CD4-positive, alpha-beta T cell treated with Interleukin-15 for 1 hour (primary cell): ENCODE results near the gene KRTAP4-8.
"Not testable (repeated sequence)": the region's sequence is repeated elsewhere in the genome, so short reads cannot be mapped to it uniquely, and the experiment has no call there.

Source experiments
- DNase-seq: peaks from one replicate; pipeline ENCODE4 v3.0.0-alpha.2; 2020

Gene KRTAP4-8

DNA sequence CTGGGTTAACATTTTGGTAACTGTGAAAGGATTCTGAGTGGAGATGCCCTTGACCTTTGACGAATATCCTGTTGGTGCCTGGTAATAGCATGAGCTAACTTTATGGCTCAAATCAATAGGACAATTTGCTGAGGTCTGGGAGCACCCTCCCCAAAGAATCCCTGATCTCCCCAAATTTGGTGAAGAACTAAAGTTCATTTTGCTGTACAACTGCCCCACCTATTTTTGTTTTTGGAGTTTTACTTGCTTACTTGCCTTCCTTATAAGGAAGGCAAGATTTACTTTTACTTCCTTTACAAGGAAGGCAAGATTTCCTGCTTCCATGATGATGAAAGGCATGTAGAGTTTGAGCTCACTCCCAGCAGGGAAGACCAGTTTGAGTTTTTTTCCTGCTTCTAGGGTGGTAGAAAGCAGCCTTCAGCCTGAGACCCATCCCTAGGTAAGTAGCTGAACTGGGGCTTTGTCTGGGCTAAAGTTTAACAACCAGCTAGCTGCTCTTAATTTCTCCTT is 10.1 kb upstream of the KRTAP4-8 start:
- no peak for DNase-seq

DNA sequence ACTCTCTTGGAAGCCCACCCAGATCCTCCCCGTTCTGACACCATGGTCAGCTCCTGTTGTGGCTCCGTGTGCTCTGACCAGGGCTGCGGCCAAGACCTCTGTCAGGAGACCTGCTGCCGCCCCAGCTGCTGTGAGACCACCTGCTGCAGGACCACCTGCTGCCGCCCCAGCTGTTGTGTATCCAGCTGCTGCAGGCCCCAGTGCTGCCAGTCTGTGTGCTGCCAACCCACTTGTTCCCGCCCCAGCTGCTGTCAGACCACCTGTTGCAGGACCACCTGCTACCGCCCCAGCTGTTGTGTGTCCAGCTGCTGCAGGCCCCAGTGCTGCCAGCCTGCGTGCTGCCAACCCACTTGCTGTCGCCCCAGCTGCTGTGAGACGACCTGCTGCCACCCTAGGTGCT is 7.4 kb upstream of the KRTAP4-8 start, which contains the start of gene KRTAP4-9:
Gene KRTAP4-9 (plus strand): TSS at position 43 of the 400 bp plus-strand sequence. CDS start 0 bp downstream, at position 43.
- not testable (repeated sequence) for DNase-seq

DNA sequence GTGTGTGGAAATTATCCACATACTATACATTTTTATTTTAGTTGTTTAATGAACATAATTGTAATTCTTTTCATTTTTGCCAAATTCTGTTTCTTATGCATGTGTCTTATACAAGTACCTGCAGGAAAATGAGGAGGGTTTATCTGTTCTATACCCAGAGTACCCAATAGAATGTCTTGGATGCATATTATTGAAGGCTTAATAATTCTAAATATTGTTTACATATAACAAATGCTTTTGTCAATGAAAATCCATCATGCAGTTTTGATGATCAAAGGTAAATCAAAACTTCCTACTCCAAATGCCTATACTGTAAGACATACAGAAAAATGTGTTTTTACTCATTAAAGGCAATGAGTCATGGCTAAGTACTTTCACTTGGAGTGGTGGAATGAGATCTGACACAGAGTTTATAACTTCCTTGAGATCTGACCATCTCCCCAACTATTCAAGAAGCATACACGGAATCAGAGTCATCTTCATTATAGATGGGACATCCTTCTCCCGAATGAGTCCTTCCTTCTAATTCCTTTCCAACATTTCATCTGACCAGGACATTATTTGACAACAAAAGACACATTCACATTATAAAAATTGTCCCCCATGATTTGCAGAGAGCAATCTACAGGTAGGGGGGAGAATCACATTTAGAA is 6.6 kb upstream of the KRTAP4-8 start:
- DNase-seq: not testable (repeated sequence)

DNA sequence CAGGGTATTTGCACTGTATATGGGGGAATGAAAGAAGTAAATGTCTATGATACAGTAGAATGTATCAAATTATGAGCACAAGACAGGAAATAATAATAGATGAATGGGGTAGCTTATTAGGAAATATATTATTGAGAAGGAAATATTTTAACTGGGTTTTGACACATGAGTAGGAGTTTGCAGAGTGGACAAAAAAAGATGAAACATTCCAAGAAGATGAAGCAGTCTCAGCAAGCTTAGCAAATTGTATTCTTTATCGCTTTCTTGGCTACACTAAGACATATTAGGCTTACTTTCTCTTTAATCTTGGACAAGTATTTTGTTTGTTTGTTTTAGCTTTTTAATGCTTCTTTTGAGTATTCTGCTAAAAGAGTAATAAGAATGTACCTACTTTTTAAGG is 6.0 kb upstream of the KRTAP4-8 start:
- no peak for DNase-seq

DNA sequence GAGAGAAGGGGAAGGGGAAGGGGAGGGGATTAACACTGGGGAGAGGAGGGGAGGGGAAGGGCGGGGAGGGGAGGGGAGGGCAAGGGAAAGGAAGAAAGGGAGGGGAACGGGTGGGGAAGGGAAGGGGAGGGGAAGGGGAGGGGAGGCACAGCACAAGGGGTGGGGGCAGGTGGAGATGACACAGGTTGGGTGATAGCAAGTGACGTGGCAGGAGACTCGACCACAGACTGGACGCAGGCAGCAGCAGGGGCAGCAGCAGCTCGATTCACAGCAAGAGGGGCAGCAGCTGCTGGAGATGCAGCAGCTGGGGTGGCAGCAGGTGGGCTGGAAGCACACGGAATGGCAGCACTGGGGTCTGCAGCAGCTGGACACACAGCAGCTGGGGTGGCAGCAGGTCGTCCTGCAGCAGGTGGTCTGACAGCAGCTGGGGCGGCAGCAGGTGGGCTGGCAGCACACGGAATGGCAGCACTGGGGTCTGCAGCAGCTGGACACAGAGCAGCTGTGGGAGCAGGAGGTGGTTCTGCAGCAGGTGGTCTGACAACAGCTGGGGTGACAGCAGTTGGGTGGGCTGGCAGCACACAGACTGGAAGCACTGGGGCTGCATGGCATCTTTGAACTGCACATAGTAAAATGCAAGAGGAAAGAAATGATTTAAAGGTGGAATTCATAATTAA is 3.8 kb upstream of the KRTAP4-8 start, which contains the start of gene KRTAP4-16:
Gene KRTAP4-16 (minus strand): TSS at position 624 of the 674 bp plus-strand sequence. CDS start 0 bp downstream, at position 624.
- DNase-seq: no peak

DNA sequence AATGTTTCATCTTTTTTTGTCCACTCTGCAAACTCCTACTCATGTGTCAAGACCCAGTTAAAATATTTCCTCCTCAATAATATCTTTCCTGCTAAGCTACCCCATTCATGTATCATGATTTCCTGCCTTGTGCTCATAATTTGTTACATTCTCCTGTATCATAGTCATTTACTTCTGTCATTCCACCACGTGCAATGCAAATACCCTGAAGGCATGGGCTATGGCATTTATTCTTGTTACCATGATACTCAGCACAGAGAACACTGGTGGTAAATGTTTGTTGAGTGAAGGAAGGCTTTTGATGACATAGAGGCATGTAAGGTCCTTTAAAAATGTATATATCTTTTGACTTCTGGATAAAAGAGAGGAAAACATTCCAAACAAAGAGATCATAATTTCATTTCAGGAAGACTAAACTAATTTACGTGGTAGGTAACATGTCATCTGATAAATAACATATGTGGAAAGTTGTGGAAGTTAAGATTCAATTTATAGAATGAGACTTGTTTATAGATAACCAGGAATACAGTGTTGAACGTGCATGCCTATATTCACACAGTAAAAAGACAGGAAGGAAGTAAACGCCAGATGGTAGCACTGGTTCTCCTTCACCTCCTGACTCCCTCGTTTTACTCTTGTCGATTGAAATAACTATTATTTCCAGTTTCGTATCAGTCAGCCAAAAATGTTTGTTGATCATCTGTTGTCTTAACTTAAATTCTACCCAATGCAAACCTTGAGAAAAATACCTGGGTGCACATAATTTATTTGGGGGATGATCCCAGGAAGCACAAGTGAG is 1.9 kb upstream of the KRTAP4-8 start:
- DNase-seq: not testable (repeated sequence)

DNA sequence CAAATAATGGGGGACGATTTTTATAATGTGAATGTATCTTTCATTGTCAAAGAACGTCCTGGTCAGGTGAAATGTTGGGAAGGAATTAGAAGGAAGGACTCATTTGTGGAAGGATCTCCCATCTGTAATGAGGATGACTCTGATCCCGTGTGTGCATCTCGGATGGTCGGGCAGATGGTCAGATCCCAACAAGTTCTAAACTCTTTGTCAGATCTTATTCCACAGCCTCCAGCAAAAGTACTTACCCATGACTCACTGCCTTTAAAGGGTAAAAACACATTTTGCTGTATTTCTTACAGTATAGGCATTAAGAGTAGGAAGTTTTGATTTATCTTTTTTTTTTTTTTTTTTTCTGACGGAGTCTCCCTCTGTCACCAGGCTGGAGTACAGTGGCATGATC is 539 bp upstream of the KRTAP4-8 start:
- DNase-seq: no peak

DNA sequence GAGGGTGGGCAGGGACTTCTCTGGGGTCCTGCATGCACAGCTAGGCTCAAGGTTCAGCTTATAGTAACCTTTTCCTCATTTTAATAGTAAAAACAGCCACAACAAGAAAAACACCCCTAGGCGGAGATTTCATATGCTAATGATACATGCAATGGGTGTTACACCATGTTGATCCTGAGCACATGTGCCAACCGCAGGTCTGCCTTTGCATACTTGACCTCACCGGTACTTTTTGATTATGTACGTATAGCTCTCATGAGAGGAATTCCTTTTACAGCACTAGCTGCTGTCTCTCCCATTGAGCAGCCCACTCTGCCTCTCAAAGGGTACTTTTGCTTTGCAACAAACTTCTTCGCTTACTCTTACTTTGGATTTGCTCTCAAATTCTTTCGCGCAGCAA is 1.9 kb downstream of the KRTAP4-8 start:
- DNase-seq: no peak

DNA sequence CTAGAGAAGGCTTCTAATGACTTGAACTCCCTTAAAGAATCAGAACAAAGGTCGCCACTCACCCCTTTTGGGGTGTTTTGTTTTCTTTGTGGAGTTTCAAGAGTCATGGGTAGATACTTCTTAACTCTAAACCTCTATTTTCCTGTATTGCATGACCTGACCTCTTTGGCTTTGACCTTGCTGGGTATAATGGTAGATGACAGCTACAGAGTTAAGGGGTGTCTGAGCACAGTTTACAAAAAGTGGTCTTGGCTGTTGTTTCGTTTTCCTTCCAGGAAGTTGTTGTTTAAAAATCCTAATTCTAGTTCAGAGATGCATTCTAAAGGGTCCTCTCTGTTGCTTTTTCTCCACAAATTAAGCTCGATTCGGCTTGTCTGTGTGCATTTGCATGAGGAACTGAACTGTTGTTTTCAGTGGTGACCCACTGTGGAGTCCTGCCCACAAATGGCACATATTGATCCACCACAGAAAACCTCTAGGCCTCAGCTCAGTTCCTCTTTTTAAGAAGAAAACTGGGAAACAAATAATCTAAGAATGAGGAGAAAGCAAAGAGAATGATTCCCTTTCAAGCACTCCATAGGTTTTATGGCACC is 9.1 kb downstream of the KRTAP4-8 start:
- not testable (repeated sequence) for DNase-seq

DNA sequence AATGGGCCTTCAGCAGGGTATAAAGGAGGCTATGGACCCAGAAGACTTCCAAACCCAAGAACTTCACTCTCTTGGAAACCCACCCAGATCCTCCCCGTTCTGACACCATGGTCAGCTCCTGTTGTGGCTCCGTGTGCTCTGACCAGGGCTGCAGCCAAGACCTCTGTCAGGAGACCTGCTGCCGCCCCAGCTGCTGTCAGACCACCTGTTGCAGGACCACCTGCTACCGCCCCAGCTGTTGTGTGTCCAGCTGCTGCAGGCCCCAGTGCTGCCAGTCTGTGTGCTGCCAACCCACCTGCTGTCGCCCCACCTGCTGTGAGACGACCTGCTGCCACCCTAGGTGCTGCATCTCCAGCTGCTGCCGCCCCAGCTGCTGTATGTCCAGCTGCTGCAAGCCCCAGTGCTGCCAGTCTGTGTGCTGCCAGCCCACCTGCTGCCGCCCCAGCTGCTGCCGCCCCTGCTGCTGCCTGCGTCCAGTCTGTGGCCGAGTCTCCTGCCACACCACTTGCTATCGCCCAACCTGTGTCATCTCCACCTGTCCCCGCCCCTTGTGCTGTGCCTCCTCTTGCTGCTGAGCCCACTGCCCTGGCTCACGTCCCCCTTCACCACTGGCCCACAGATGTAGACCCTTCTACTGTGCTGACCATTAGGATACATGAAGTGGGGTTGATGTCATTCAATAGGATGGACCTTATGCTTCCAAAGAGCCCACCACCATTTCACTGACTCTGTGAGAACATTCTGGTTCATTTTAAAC is 13.7 kb downstream of the KRTAP4-8 start, which contains the start of gene KRTAP4-7:
Gene KRTAP4-7 (plus strand): TSS at position 51 of the 757 bp plus-strand sequence. CDS start 57 bp downstream, at position 108.
- not testable (repeated sequence) for DNase-seq

DNA sequence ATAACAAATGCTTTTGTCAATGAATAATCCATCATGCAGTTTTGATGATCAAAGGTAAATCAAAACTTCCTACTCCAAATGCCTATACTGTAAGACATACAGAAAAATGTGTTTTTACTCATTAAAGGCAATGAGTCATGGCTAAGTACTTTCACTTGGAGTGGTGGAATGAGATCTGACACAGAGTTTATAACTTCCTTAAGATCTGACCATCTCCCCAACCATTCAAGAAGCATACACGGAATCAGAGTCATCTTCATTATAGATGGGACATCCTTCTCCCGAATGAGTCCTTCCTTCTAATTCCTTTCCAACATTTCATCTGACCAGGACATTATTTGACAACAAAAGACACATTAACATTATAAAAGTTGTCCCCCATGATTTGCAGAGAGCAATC is 14.5 kb downstream of the KRTAP4-8 start:
- DNase-seq: not testable (repeated sequence)

DNA sequence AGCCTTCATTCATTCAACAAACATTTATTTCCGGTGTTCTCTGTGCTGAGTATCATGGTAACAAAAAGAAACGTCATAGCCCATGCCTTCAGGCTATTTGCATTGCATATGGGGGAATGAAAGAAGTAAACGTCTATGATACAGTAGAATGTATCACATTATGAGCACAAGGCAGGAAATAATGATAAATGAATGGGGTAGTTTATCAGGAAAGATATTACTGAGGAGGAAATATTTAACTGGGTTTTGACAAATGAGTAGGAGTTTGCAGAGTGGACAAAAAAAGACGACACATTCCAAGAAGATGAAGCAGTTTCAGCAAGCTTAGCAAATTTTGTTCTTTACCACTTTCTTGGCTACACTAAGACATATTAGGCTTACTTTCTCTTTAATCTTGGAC is 15.3 kb downstream of the KRTAP4-8 start:
- no peak for DNase-seq

DNA sequence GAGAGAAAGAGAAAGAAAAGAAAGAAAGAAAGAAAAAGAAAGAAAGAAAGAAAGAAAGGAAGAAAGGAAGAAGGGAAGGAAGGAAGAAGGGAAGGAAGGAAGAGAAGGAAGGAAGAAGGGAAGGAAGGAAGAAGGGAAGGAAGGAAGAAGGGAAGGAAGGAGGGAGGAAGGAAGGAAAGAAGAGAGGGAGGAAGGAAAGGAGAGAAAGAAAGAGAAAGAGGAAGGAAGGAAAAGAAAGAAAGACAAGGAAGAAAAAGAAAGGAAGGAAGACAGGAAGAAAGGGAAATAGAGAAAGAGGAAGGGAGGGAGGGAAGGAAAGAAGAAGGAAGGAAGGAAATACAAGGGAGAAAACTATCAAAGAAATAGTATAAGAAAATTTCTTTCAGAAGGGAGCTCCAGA is 21.2 kb downstream of the KRTAP4-8 start:
- DNase-seq: no peak

DNA sequence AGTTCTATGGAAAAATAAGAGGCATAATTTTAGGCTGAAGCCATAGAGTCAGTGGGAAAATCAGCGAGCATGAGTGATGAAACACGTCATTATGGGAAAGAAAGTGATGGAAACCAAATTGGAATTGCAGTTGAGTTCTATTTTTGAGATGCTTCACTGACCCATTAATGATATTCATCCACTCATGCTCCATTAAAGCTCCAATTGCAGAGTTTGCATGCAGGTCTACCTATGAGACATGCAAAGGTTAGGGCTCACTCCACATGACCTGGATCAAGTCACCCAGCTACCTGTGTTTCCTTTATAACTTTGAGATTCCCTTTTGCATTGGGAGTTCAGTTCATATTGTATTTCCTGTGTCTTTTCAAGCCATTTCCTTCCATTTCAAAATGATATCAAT is 24.3 kb downstream of the KRTAP4-8 start:
- no peak for DNase-seq

DNA sequence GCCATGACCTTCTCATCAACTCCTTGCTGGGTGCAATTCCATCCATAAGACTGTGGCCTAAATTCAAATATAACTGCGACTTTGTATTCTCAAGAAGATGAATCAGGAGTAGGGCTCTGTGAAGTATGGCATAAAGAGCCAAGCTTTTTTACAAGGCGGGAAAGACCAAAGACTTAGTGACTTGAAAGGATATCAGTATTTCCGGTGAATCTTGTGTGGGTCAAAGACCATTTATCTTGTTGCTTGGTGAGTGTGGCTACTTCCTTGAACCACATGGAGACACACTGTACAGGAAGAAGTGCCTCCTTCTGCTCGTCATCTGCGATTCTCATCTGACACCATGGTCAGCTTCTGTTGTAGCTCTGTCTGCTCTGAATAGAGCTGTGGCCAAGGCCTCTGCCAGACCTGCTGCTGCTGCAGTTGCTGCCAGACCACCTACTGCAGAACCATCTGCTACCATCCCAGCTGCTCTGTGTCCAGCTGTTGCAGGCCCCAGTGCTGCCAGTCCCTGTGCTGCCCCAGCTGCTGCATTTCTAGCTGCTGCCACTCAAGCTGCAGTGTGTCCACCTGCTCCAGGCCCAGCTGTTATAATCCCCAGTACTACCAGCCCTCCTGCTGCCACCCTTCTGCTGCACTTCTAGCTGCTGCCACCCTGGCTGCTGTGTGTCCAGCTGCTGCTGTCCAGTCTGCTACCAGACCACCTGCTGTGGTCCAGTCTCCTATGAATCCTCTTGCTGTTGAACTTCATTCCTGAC is 26.2 kb downstream of the KRTAP4-8 start:
- no peak for DNase-seq

DNA sequence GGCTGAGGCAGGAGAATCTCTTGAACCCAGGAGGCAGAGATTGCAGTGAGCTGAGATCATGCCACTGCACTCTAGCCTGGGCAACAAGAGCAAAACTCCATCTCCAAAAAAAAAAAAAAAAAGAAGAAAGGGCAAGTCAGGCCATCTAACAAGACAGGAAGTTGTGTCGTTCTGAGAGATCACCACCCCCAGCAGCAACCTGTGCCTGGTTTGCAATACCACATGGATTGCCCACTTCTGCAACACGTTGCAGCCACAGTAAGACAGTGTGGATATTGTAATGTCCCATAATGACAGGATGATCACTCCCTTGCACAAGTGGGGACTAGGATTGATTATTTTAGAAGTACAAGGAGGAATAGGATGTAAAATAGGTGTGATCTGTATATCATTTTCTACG is 28.9 kb downstream of the KRTAP4-8 start:
- DNase-seq: no peak

DNA sequence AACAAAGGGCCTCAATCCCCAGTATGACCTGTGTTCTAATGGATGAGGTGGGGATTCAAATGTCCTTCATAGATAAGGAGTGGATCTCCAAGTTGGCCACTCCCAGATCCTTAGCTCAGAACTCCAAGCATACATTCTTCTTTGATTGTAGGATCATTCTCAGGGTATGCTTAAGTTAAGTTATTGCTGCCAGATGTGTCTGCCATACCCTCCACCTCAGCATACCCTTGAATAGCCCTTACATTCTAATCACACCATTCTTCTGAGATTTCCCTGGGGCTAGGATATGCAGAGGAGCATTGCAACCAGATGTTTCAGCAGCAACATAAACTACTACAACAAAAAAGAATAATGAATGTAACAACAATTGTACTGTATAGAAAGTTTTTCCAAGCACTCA is 30.7 kb downstream of the KRTAP4-8 start:
- no peak for DNase-seq

DNA sequence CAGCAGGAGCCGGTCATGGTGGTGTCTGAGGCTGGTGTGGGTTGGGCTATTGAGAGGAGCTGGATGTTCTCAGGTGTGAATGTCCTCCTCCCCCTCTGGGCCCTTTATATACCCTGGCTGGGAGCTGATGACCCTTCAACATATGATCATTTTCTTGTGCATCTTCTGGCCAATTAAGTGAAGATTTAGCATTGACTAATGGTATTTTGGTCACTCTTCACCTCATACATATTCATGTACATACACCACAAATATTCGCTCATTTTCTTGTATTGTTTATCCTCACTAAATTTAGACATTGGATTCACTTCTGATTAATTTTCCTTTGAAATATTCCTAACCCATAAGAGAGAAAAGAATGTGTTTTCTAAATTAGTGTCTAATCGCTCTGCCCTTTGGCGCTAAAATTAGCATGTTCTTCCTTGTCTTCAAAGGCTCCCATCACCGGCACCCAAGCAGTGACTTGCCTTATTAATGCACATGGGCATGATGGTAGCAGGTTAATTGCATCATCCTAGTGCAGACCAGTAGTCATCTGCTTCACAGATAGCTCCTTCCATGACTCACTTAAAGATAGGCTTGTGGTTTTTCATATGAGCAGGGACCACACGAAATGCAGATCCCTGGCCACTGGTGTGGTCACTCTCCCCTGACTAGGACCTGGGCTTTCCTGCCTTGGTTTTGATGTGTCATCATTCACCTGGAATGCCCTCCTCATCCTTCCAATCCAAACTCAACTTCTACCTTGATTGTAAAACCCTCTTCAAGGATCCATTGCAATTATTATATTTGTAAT is 31.9 kb downstream of the KRTAP4-8 start, which contains the start of gene KRTAP2-4:
Gene KRTAP2-4 (minus strand): TSS at position 51 of the 796 bp plus-strand sequence. CDS start 34 bp downstream, at position 17.
- no peak for DNase-seq

DNA sequence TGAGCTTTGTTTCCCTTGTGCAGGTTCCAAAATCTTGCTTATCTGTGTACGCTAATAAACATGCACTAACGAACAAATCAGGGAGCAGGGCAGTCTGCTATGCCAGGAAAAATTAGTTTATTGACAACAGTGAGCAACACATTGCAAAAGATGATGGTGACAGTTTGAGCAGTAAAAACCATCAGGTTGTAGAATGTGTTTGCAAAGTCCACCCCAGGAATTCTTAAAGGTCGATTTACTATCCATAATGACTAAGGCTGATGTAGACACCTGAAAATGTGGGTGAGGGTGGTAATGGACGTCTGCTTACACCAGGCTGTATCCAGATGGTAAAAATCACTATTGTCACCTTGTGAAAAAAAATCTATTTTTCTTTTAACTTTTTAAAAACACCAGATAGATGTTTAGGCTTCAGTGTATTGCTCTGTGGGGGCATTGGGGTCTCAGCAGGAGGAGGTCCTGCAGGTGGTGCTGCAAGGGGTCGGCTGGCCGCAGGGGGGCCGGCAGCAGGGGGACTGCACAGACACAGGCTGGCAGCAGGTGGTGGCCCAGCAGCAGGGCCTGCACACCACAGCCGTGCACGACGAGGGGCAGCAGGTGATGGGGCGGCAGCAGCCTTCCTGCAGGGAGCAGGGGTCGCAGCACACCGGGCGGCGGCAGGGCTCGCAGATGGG is 32.8 kb downstream of the KRTAP4-8 start:
- DNase-seq: not testable (repeated sequence)

DNA sequence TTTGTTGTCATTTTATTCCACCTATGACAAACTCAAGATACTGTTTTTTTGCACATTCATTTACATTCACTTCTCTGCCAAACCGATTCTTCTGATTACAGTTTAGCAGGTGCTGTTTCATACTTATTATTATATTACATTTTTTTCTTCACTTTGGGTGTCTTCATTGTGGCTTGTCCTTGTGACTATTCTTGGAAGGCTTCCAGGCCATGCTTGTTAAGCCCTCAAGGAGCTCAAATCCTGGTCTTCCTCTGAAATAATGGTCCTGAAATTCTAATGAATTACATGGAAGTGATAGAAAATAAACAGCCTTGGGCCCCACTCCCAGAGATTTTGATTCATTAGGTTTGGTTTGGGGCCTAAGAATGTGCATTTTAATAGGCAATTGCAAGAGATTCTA is 33.6 kb downstream of the KRTAP4-8 start:
- no peak for DNase-seq
